DOHH2 (cell line): ENCODE data around the gene ALOX12.
"Not testable (repeated sequence)": the region's sequence is repeated elsewhere in the genome, so short reads cannot be mapped to it uniquely, and the experiment has no call there.

Source experiments
- H3F3A ChIP-seq: fragments of 200-600 bp; sonication (generic), shearing (Covaris generic); 2 replicates; pipeline ENCODE4 v1.6.0; 2016; ENCODE audit warnings: antibody characterized with exemption, mild to moderate bottlenecking; ENCODE audit not compliant: control insufficient read depth, insufficient read depth
- H3K27ac ChIP-seq: fragments of 200-600 bp; sonication (generic); 2 replicates; pipeline ENCODE4 v1.5.1; 2014; ENCODE audit warnings: low read depth, mild to moderate bottlenecking, low read length, moderate library complexity
- H3K27me3 ChIP-seq: fragments of 200-600 bp; sonication (generic); 2 replicates; pipeline ENCODE4 v1.6.1; 2014; ENCODE audit warnings: mild to moderate bottlenecking, low read length, mixed read lengths; ENCODE audit not compliant: control insufficient read depth
- H3K36me3 ChIP-seq: fragments of 200-600 bp; sonication (generic); 2 replicates; pipeline ENCODE4 v1.6.1; 2014; ENCODE audit warnings: mild to moderate bottlenecking, low read length, moderate library complexity, mixed read lengths; ENCODE audit not compliant: control insufficient read depth
- H3K4me1 ChIP-seq: fragments of 200-600 bp; sonication (generic); 2 replicates; pipeline ENCODE4 v1.6.1; 2014; ENCODE audit warnings: mild to moderate bottlenecking, low read length, mixed read lengths; ENCODE audit not compliant: control insufficient read depth
- H3K4me2 ChIP-seq: fragments of 200-600 bp; sonication (generic); 2 replicates; pipeline ENCODE4 v1.6.0; 2014; ENCODE audit warnings: mild to moderate bottlenecking, low read length, moderate library complexity
- H3K4me3 ChIP-seq: fragments of 200-600 bp; sonication (generic); 2 replicates; pipeline ENCODE4 v1.5.1; 2014; ENCODE audit warnings: mild to moderate bottlenecking, low read length, mixed read lengths
- H3K79me2 ChIP-seq: fragments of 200-600 bp; sonication (generic); 2 replicates; pipeline ENCODE4 v1.6.1; 2014; ENCODE audit warnings: mild to moderate bottlenecking, low read length, mixed read lengths; ENCODE audit not compliant: control insufficient read depth
- H3K9me2 ChIP-seq: fragments of 200-600 bp; sonication (generic); replicated peaks from 2 replicates; pipeline ENCODE4 v1.6.1; 2014; ENCODE audit warnings: mild to moderate bottlenecking, low read length, mixed read lengths; ENCODE audit not compliant: control insufficient read depth
- H3K9me3 ChIP-seq: fragments of 200-600 bp; sonication (generic); 2 replicates; pipeline ENCODE4 v1.6.1; 2014; ENCODE audit warnings: antibody characterized with exemption, low read length, mixed read lengths; ENCODE audit not compliant: control insufficient read depth, insufficient read depth
- H4K20me1 ChIP-seq: fragments of 200-600 bp; sonication (generic); 2 replicates; pipeline ENCODE4 v1.6.0; 2014; ENCODE audit warnings: low read depth, mild to moderate bottlenecking, antibody characterized with exemption, low read length, moderate library complexity; ENCODE audit not compliant: control insufficient read depth, insufficient read depth
- EZH2phosphoT487 ChIP-seq: fragments of 200-600 bp; sonication (generic); IDR thresholded peaks from 2 replicates; pipeline ENCODE4 v1.6.1; 2017; ENCODE audit warnings: borderline replicate concordance, mild to moderate bottlenecking, antibody characterized with exemption, low read length, moderate library complexity, mixed read lengths
- TF ChIP-seq, protein P1 (sequence below): fragments of 200-600 bp; sonication (generic); IDR thresholded peaks from one replicate; pipeline ENCODE4 v1.5.1; 2014; ENCODE audit warnings: antibody characterized with exemption, mild to moderate bottlenecking, low read depth, low read length; ENCODE audit not compliant: poor library complexity, severe bottlenecking

ALOX12 gene

DNA sequence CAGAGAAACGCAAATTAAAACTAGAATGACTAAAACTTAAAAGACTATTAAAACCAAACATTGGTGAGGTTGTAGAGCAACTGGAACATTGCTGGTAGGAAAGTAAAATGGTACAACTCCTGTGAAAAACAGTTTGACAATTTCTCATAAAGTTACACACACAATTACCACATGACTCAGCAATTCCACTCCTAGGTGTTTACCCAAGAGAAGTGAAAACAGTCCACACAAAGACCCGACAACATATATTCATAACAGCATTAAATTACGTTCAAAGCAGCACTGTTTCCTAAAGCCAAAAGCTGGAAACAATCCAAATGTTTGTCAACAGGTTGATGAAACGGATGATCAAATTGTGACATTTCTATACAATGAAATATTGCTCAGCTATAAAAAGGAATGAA lies 26.5 kb upstream of the ALOX12 start:
- Histone ChIP-seq H3K4me1 (no peaks in the 10 kb centered on the region), H3K4me2 (no peak overlapping the region), H4K20me1 (no peaks in the 10 kb centered on the region), H3K79me2 (no peaks in the 10 kb centered on the region), H3K4me3 (no peak overlapping the region), H3K9me3 (no peaks in the 10 kb centered on the region), H3K27me3 (0 out of 2 replicates have a peak, but pooled peaks cover 6% of the 10 kb centered on the region), H3K27ac (no peak overlapping the region), H3F3A (no peaks in the 10 kb centered on the region), H3K36me3 (no peaks in the 10 kb centered on the region), H3K9me2 (no peaks in the 10 kb centered on the region)
- TF ChIP-seq EZH2phosphoT487 = no peak
- TF ChIP-seq, protein P1, sequence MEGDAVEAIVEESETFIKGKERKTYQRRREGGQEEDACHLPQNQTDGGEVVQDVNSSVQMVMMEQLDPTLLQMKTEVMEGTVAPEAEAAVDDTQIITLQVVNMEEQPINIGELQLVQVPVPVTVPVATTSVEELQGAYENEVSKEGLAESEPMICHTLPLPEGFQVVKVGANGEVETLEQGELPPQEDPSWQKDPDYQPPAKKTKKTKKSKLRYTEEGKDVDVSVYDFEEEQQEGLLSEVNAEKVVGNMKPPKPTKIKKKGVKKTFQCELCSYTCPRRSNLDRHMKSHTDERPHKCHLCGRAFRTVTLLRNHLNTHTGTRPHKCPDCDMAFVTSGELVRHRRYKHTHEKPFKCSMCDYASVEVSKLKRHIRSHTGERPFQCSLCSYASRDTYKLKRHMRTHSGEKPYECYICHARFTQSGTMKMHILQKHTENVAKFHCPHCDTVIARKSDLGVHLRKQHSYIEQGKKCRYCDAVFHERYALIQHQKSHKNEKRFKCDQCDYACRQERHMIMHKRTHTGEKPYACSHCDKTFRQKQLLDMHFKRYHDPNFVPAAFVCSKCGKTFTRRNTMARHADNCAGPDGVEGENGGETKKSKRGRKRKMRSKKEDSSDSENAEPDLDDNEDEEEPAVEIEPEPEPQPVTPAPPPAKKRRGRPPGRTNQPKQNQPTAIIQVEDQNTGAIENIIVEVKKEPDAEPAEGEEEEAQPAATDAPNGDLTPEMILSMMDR = no peak

DNA sequence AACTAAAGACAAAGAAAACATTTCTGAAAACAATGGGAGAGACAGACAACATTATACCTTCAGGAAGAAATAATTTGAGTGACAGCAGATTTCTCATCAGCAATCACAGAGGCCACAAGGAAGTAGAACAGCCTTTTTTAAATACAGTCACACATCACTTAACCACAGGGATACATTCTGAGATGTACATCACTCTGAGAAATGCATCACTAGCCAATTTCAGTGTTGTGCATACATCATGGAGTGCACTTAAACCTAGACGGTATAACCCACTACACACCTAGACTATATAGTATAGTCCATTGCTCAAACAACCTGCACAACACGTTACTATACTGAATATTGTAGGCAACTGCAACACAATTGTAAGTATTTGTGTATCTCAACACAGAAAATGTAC lies 24.9 kb upstream of the ALOX12 start:
- Histone ChIP-seq H3K4me2 (no peak overlapping the region), H3K27ac (no peak overlapping the region), H3K4me3 (no peak overlapping the region), H3K79me2 (no peaks in the 10 kb centered on the region), H4K20me1 (no peaks in the 10 kb centered on the region), H3K9me2 (no peaks in the 10 kb centered on the region), H3K36me3 (no peaks in the 10 kb centered on the region), H3K27me3 (0 out of 2 replicates have a peak, but pooled peaks cover 6% of the 10 kb centered on the region), H3F3A (no peaks in the 10 kb centered on the region), H3K9me3 (no peaks in the 10 kb centered on the region), H3K4me1 (no peaks in the 10 kb centered on the region)
- no peak for TF ChIP-seq EZH2phosphoT487
- TF ChIP-seq, protein P1 = no peak

DNA sequence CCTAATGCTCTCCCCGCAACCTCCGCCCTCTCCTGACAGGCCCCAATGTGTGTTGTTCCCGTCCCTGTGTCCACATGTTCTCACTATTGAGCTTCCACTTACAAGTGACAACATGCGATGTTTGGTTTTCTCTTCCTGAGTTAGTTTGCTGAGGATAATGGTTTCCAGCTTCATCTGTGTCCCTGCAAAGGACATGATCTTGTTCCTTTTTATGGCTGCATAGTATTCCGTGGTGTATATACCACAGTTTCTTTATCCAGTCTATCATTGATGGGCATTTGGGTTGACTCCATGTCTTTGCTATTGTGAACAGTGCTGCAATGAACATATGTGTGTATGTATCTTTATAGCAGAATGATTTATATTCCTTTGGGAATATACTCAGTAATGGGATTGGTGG lies 16.4 kb upstream of the ALOX12 start:
- H3K9me3 ChIP-seq, H3K27ac ChIP-seq, H3K36me3 ChIP-seq, H3K79me2 ChIP-seq, H3K4me3 ChIP-seq, H3K4me2 ChIP-seq, H3K27me3 ChIP-seq, H4K20me1 ChIP-seq, H3F3A ChIP-seq, H3K9me2 ChIP-seq, H3K4me1 ChIP-seq: not testable (repeated sequence)

DNA sequence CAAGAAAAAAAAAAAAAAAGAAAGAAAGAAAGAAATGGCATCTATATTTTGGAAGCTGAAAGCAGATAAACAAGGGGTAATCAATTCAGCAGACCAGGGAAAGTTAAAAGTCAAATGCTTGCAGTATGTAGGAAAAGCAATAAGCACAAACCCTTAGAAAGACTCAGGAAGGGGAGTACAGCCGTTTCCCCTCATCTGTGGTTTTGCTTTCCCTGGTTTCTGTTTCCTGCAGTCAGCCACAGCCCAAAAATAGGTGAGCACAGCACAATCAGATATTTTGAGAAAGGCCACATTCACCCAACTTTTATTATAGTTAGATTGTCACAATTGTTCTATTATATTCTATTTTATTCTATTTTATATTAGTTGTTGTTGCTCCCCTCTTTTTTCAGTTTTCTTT lies 14.4 kb upstream of the ALOX12 start:
- H4K20me1 ChIP-seq = no peaks in the 10 kb centered on the region
- H3K9me3 ChIP-seq = no peaks in the 10 kb centered on the region
- H3K4me3 ChIP-seq = no peak overlapping the region
- no peaks in the 10 kb centered on the region for H3K79me2 ChIP-seq
- no peaks in the 10 kb centered on the region for H3K9me2 ChIP-seq
- TF ChIP-seq EZH2phosphoT487 = no peak
- TF ChIP-seq, protein P1 = no peak
- no peaks in the 10 kb centered on the region for H3K4me1 ChIP-seq
- H3F3A ChIP-seq = no peaks in the 10 kb centered on the region
- no peak overlapping the region for H3K4me2 ChIP-seq
- H3K27ac ChIP-seq = no peak overlapping the region
- H3K36me3 ChIP-seq = no peaks in the 10 kb centered on the region
- H3K27me3 ChIP-seq = no peaks in the 10 kb centered on the region
